Activated CD8-positive, alpha-beta T cell treated with anti-CD3 and anti-CD28 coated beads for 36 hours (primary cell): Measurements from ENCODE around the gene TM9SF4. TPM values are rescaled to one million over a fixed set of nuclear protein-coding genes. Genes with fewer than 3 reads are reported as not detected.

Source experiments
- ATAC-seq: fragments of 200-7000 bp; cut with Tn5 transposase; one replicate; pipeline ENCODE4 v1.10.0; 2021; ENCODE audit warnings: mild to moderate bottlenecking, moderate library complexity
- CTCF ChIA-PET: fragments of 350-600 bp; sonication (Branson Sonifier 250); formaldehyde crosslinking; loops from one replicate; lab custom pipeline; 2021; ENCODE audit warnings: antibody characterized with exemption; lab: Charles Lee
- POLR2A ChIA-PET: fragments of 350-600 bp; sonication (Branson Sonifier 250); formaldehyde crosslinking; loops from one replicate; lab custom pipeline; 2021; ENCODE audit warnings: antibody characterized with exemption; lab: Charles Lee
- DNase-seq: peaks from one replicate; pipeline ENCODE4 v3.0.0-alpha.2; 2020
- H3K27ac Mint-ChIP-seq: one replicate; pipeline ENCODE4 v1.8.0; 2021; ENCODE audit warnings: mild to moderate bottlenecking, mixed read lengths
- H3K27me3 Mint-ChIP-seq: one replicate; pipeline ENCODE4 v1.8.0; 2021; ENCODE audit warnings: mixed read lengths
- H3K36me3 Mint-ChIP-seq: one replicate; pipeline ENCODE4 v1.8.0; 2021; ENCODE audit warnings: low read depth, mixed read lengths
- H3K4me1 Mint-ChIP-seq: one replicate; pipeline ENCODE4 v1.8.0; 2021; ENCODE audit warnings: low read depth, mixed read lengths
- H3K4me3 Mint-ChIP-seq: one replicate; pipeline ENCODE4 v1.8.0; 2021; ENCODE audit warnings: mild to moderate bottlenecking, moderate library complexity, mixed read lengths
- H3K9me3 Mint-ChIP-seq: one replicate; pipeline ENCODE4 v1.8.0; 2021; ENCODE audit warnings: mixed read lengths
- intact Hi-C: fragments of 100-400 bp; cut with micrococcal nuclease; formaldehyde crosslinking; loops from one replicate; pipeline ENCODE4 v1.10.0; 2022
- total RNA-seq, 2 experiments: library from RNA; stranded (reverse); gene quantifications; one replicate each; pipeline ENCODE4 v1.2.3, GENCODE V29; 2021
- TF ChIP-seq, protein P1 (sequence below): fragments of 200-600 bp; IDR thresholded peaks from one replicate; pipeline ENCODE4 v1.8.0; 2022; ENCODE audit warnings: antibody characterized with exemption, mild to moderate bottlenecking

TM9SF4 gene
- total RNA-seq, 2 experiments from 2014 or later, result 36.5 to 39.5 TPM

GRCh38 chr20:32186506-32186905 lies 77.0 kb downstream of the TM9SF4 start:
- TF ChIP-seq, protein P1, sequence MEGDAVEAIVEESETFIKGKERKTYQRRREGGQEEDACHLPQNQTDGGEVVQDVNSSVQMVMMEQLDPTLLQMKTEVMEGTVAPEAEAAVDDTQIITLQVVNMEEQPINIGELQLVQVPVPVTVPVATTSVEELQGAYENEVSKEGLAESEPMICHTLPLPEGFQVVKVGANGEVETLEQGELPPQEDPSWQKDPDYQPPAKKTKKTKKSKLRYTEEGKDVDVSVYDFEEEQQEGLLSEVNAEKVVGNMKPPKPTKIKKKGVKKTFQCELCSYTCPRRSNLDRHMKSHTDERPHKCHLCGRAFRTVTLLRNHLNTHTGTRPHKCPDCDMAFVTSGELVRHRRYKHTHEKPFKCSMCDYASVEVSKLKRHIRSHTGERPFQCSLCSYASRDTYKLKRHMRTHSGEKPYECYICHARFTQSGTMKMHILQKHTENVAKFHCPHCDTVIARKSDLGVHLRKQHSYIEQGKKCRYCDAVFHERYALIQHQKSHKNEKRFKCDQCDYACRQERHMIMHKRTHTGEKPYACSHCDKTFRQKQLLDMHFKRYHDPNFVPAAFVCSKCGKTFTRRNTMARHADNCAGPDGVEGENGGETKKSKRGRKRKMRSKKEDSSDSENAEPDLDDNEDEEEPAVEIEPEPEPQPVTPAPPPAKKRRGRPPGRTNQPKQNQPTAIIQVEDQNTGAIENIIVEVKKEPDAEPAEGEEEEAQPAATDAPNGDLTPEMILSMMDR, result no peak
- Mint-ChIP-seq H3K27ac (no peak overlapping the region), H3K4me3 (no peak overlapping the region), H3K9me3 (no peaks in the 10 kb centered on the region), H3K36me3 (peaks cover 5% of the 10 kb centered on the region), H3K4me1 (peaks cover 26% of the 10 kb centered on the region), H3K27me3 (no peaks in the 10 kb centered on the region)
- POLR2A ChIA-PET, result interaction anchor here (7.4 kb wide), 1 partner anchor 16 kb away, joined by 60 read pairs; no protein-coding TSS in a partner anchor
- CTCF ChIA-PET, result no interaction called here
- DNase-seq (no peak), ATAC-seq (no peak)
- intact Hi-C loops, result no loop called here

- ChIA-PET POLR2A (interaction anchor here (0.8 to 7.4 kb wide), 5 partner anchors 14 to 44 kb away, joined by 3 to 60 read pairs (median 6); no protein-coding TSS in a partner anchor), CTCF (no interaction called here)
- intact Hi-C loops, result no loop called here
- TF ChIP-seq, protein P1, result no peak
- DNase-seq (no peak), ATAC-seq (no peak)
- Mint-ChIP-seq H3K4me1 (peaks cover 45% of the 10 kb centered on the region), H3K27ac (peak overlapping the region; percentile 75), H3K4me3 (peak overlapping the region; percentile 69), H3K9me3 (no peaks in the 10 kb centered on the region), H3K27me3 (no peaks in the 10 kb centered on the region), H3K36me3 (peaks cover 13% of the 10 kb centered on the region)
Measured at GRCh38 chr20:32188376-32189122, 79.0 kb downstream of the TM9SF4 start.

DNA sequence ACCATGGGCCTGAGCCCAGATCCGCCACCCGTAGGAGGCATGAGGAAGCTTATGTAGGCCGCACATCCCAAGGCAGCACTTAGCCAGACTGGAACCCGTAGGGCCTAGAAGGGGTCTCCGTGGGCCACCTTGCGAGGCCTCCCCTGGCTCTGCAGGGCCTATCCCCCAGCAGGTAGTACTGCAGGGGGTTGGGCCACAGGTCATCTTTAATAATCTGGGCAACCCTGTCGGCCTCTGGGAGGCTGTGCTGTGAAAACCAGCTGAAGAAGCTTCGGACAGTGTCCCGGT lies 79.6 kb downstream of the TM9SF4 start:
- peaks cover 49% of the 10 kb centered on the region for H3K4me1 Mint-ChIP-seq
- DNase-seq (no peak), ATAC-seq (no peak)
- no peaks in the 10 kb centered on the region for H3K9me3 Mint-ChIP-seq
- H3K27me3 Mint-ChIP-seq, result no peaks in the 10 kb centered on the region
- H3K27ac Mint-ChIP-seq, result peak overlapping the region; percentile 86
- TF ChIP-seq, protein P1, result no peak
- peaks cover 18% of the 10 kb centered on the region for H3K36me3 Mint-ChIP-seq
- H3K4me3 Mint-ChIP-seq, result peak overlapping the region; percentile 69
- ChIA-PET CTCF (no interaction called here), POLR2A (interaction anchor here (0.8 to 7.4 kb wide), 7 partner anchors 14 to 113 kb away, joined by 3 to 60 read pairs (median 3); no protein-coding TSS in a partner anchor)
- intact Hi-C loops, result no loop called here

DNA sequence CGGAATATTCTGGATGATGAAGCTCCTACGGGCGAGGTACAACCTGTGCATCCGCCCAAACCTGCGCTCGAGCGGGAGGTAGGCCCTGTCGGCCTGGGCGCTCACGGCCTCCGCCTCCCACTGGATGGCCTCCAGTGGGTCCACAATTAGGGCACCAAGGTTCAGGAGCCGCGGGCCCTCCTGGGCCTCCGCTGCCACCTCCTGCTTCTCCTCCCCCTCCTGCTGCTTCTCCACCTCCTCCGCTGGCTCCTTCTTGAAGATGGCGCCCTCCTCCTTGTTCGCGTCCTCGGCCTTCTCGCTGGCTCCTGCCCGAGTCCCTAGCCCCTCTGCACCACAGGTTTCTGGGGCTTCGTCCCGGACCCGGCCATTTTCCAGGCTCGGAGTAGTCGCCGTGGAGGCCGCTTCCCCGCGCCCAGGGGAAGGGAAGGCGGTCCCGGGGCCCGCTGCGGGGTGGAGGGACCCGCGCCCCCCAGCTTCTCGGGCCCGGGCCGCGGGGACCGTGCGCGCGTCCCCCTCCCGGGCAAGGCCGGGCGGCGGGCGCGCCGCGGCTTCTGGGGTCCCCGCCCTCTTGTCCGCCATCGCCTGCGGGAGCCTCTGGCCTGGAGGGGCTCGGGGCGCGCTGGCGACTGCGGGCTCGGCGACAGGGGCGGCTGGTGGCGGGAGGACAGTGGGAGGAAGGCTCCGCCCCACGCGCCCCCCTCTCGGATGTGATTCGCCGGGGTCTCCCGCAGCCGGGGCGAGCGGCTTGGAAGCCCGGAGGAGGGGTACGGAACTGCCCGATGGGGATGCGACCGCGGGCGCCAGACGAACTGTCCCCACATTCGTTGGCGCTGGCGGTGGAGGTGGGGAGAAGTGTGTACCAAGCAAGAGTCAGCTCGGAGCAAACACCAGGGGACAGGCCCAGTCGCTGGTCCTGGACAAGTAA lies 80.4 kb downstream of the TM9SF4 start:
- Mint-ChIP-seq H3K27ac (peak overlapping the region; percentile 86), H3K4me3 (peak overlapping the region; percentile 71), H3K9me3 (no peaks in the 10 kb centered on the region), H3K36me3 (peaks cover 24% of the 10 kb centered on the region), H3K4me1 (peaks cover 54% of the 10 kb centered on the region), H3K27me3 (no peaks in the 10 kb centered on the region)
- ChIA-PET POLR2A (interaction anchor here (0.8 to 7.4 kb wide), 8 partner anchors 13 to 112 kb away, joined by 3 to 60 read pairs (median 3); no protein-coding TSS in a partner anchor), CTCF (no interaction called here)
- TF ChIP-seq, protein P1, result no peak
- intact Hi-C loops, result no loop called here
- peak; percentile 63 for DNase-seq
- ATAC-seq, result peak; percentile 48
